ENCODE results near the gene TENT4B.

DNA sequence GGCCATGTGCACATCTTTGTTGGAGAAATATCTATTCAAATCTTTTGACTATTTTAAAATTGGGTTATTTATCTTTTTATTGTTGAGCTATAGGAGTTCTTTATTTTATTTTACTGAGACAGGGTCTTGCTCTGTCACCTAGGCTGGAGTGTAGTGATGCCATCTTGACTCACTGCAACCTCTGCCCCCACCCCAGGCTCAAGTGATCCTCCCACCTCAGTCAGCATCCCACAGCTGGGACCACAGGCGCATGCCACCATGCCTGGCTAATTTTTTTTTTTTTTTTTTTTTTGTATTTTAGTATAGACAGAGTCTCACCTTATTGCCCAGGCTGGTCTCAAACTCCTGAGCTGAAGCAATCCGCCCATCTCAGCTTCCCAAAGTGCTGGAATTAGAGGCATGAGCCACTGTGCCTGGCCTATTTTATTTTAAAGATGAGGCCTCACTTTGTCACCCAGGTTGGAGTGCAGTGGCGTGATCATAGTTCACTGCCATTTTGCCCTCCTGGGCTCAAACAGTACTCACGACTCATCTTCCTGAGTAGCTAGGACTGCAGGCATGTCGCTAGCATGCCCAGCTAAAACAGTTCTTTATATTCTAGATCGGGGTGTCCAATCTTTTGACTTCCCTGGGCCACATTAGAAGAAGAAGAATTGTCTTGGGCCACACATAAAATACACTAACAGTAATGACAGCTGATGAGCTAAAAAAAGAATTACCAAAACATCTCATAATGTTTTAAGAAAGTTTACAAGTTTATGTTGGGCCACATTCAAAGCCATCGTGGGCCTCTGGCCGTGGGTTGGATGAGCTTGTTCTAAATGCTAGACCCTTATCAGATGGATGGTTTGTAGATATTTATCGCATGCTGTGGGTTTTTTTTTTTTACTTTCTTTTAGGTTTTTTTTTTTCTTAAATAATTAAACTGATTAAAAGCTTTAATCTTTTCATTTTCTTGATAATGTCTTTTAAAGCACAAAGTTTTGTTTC, 13.7 kb downstream of the TENT4B start:
- no peak for TF ChIP-seq EZH2 (IDR thresholded peaks at IDR 0.05; ENCODE audit: borderline replicate concordance, low read length)
- TF ChIP-seq, protein P1, sequence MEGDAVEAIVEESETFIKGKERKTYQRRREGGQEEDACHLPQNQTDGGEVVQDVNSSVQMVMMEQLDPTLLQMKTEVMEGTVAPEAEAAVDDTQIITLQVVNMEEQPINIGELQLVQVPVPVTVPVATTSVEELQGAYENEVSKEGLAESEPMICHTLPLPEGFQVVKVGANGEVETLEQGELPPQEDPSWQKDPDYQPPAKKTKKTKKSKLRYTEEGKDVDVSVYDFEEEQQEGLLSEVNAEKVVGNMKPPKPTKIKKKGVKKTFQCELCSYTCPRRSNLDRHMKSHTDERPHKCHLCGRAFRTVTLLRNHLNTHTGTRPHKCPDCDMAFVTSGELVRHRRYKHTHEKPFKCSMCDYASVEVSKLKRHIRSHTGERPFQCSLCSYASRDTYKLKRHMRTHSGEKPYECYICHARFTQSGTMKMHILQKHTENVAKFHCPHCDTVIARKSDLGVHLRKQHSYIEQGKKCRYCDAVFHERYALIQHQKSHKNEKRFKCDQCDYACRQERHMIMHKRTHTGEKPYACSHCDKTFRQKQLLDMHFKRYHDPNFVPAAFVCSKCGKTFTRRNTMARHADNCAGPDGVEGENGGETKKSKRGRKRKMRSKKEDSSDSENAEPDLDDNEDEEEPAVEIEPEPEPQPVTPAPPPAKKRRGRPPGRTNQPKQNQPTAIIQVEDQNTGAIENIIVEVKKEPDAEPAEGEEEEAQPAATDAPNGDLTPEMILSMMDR (IDR thresholded peaks at IDR 0.05; ENCODE audit: low read length), result no peak

All from OCI-LY1 (cell line).